Trophoblast cell (in vitro differentiated cells and primary cell): ENCODE measurements around the gene MTA2.
A peak's percentile ranks its signal among the peaks of the same experiment; 100 is the strongest.
"Not testable (repeated sequence)": the region's sequence is repeated elsewhere in the genome, so short reads cannot be mapped to it uniquely, and the experiment has no call there.

Source experiments
- DNase-seq, 2 donors: peaks; one replicate each; pipeline ENCODE4 v3.0.0-alpha.2; 2016
- H2AFZ ChIP-seq: 2 replicates; pipeline ENCODE4 v1.6.1; 2013; ENCODE audit warnings: low read length, moderate library complexity, mild to moderate bottlenecking; ENCODE audit not compliant: insufficient read depth, poor library complexity
- H2AK5ac ChIP-seq: 2 replicates; pipeline ENCODE4 v1.6.1; 2013; ENCODE audit warnings: mild to moderate bottlenecking, low read length
- H2BK120ac ChIP-seq: 2 replicates; pipeline ENCODE4 v1.6.1; 2013; ENCODE audit warnings: low read length, mild to moderate bottlenecking, moderate library complexity; ENCODE audit not compliant: insufficient read depth, poor library complexity
- H2BK12ac ChIP-seq: 2 replicates; pipeline ENCODE4 v1.6.1; 2013; ENCODE audit warnings: mild to moderate bottlenecking, low read length, moderate library complexity
- H2BK5ac ChIP-seq: 2 replicates; pipeline ENCODE4 v1.6.1; 2013; ENCODE audit warnings: low read length, low read depth, moderate library complexity, mild to moderate bottlenecking; ENCODE audit not compliant: poor library complexity
- H3K14ac ChIP-seq: 2 replicates; pipeline ENCODE4 v1.6.1; 2013; ENCODE audit warnings: mild to moderate bottlenecking, low read length
- H3K18ac ChIP-seq: 2 replicates; pipeline ENCODE4 v1.6.1; 2013; ENCODE audit warnings: mild to moderate bottlenecking, low read length
- H3K23ac ChIP-seq: 2 replicates; pipeline ENCODE4 v1.6.1; 2013; ENCODE audit warnings: low read length
- H3K27ac ChIP-seq: 2 replicates; pipeline ENCODE4 v1.5.1; 2013; ENCODE audit warnings: low read depth, mild to moderate bottlenecking, inconsistent platforms, low read length, moderate library complexity
- H3K27me3 ChIP-seq: 2 replicates; pipeline ENCODE4 v1.6.1; 2013; ENCODE audit warnings: inconsistent platforms, mild to moderate bottlenecking, low read length, moderate library complexity; ENCODE audit not compliant: insufficient read depth
- H3K36me3 ChIP-seq, 2 experiments: 1 replicate in 1 of 2; 2 replicates in 1 of 2; pipeline ENCODE4 v1.6.1; 2013; ENCODE audit warnings: low read length in 2 of 2, mild to moderate bottlenecking in 2 of 2, moderate library complexity in 1 of 2; ENCODE audit not compliant: insufficient read depth in 2 of 2, control insufficient read depth in 1 of 2
- H3K4ac ChIP-seq: 2 replicates; pipeline ENCODE4 v1.6.1; 2013; ENCODE audit warnings: low read depth, mild to moderate bottlenecking, low read length, moderate library complexity
- H3K4me1 ChIP-seq, 2 experiments: 1 replicate in 1 of 2; 2 replicates in 1 of 2; pipeline ENCODE4 v1.6.1; 2013; ENCODE audit warnings: low read length in 2 of 2, mild to moderate bottlenecking in 2 of 2, moderate library complexity in 1 of 2; ENCODE audit not compliant: insufficient read depth in 2 of 2, control insufficient read depth in 1 of 2
- H3K4me2 ChIP-seq: 2 replicates; pipeline ENCODE4 v1.6.1; 2013; ENCODE audit warnings: inconsistent platforms, mild to moderate bottlenecking, low read length, moderate library complexity
- H3K4me3 ChIP-seq: 2 replicates; pipeline ENCODE4 v1.5.1; 2013; ENCODE audit warnings: mild to moderate bottlenecking, low read depth, low read length, inconsistent platforms
- H3K79me1 ChIP-seq: one replicate; pipeline ENCODE4 v1.6.1; 2013; ENCODE audit warnings: low read length
- H3K79me2 ChIP-seq: 2 replicates; pipeline ENCODE4 v1.6.1; 2013; ENCODE audit warnings: low read length, mild to moderate bottlenecking; ENCODE audit not compliant: control insufficient read depth, insufficient read depth, poor library complexity
- H3K9ac ChIP-seq: 2 replicates; pipeline ENCODE4 v1.6.1; 2013; ENCODE audit warnings: mild to moderate bottlenecking, low read length
- H3K9me3 ChIP-seq: 2 replicates; pipeline ENCODE4 v1.6.1; 2013; ENCODE audit warnings: low read depth, mild to moderate bottlenecking, control low read depth, inconsistent platforms, low read length; ENCODE audit not compliant: insufficient read depth
- H4K12ac ChIP-seq: 2 replicates; pipeline ENCODE4 v1.6.1; 2013; ENCODE audit warnings: low read depth, mild to moderate bottlenecking, low read length, moderate library complexity
- H4K8ac ChIP-seq: 2 replicates; pipeline ENCODE4 v1.6.1; 2013; ENCODE audit warnings: low read depth, mild to moderate bottlenecking, low read length, moderate library complexity
- H4K91ac ChIP-seq: one replicate; pipeline ENCODE4 v1.6.1; 2013; ENCODE audit warnings: low read depth, mild to moderate bottlenecking, low read length, moderate library complexity
- WGBS: extraction: QIAGEN DNeasy Blood & Tissue Kit; methylation state at CpG from one replicate; pipeline ENCODE4 v1.1.7; 2013; ENCODE audit warnings: missing lambda C conversion rate; ENCODE audit not compliant: insufficient read length, insufficient coverage; ENCODE audit errors: extremely low coverage; 5-methylcytosine and 5-hydroxymethylcytosine counted together

MTA2 gene

DNA sequence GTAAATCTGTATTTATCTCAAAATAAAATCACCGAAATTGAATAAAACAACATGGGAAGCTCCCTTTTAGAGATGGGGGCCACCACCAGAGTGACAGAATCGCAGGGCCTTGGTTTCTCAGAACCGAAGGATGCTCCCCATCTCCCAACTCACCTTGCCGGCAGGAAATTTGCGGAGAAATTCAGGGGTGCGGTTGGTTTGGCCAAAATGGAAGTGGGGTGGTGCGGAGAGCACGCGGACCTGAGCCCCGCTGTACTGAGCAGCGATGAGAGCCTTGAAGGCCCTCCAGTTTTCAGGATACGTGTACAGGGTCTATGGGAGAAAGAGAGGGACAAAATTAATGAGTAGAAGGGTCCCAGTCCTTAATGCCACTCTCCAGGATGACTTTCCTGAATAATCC, 29.2 kb downstream of the MTA2 start:
- no peak overlapping the region for H2BK120ac ChIP-seq
- H2AFZ ChIP-seq, result no peak overlapping the region
- DNase-seq, result no peak
- H3K79me2 ChIP-seq, result peaks cover 15% of the 10 kb centered on the region
- no peak overlapping the region for H3K14ac ChIP-seq
- H3K4ac ChIP-seq, result peak overlapping the region; percentile 91
- no peak overlapping the region for H3K4me3 ChIP-seq
- H3K23ac ChIP-seq, result no peak overlapping the region
- H3K36me3 ChIP-seq, result peaks cover 47 to 63% of the 10 kb centered on the region in 2 experiments
- peak overlapping the region; percentile 71 for H3K9ac ChIP-seq
- H3K9me3 ChIP-seq, result no peaks in the 10 kb centered on the region
- H3K79me1 ChIP-seq, result peaks cover 12% of the 10 kb centered on the region
- no peak overlapping the region for H3K27ac ChIP-seq
- H3K4me1 ChIP-seq, result peaks cover 11 to 13% of the 10 kb centered on the region in 2 experiments
- H3K4me2 ChIP-seq, result peak overlapping the region; percentile 62
- no peak overlapping the region for H2BK5ac ChIP-seq
- no peak overlapping the region for H4K91ac ChIP-seq
- no CpG with 5 or more reads among the region's 12 CpGs for WGBS
- no peak overlapping the region for H4K12ac ChIP-seq
- no peak overlapping the region for H3K18ac ChIP-seq
- H2BK12ac ChIP-seq, result no peak overlapping the region
- no peak overlapping the region for H4K8ac ChIP-seq
- H3K27me3 ChIP-seq, result no peaks in the 10 kb centered on the region
- no peak overlapping the region for H2AK5ac ChIP-seq

DNA sequence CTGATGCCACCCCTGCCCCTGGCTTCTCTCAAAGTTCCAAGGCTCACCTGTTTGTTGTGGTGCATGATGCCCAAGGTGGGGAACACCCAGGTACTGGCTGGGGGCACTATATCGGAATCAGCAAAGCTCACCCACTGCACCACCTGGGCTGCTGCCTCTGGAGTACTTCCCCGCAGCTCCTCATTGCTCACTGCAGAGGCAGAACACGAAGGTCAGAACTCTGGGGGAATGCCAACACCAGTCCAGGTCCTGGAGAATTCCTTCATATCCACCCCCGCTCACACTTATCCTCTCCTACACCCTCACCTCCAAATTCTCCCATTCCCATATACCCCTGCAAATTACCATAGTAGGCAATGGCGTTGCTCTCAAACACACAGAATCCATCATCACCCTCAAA, 30.2 kb downstream of the MTA2 start:
- not testable (repeated sequence) for H3K27ac ChIP-seq, DNase-seq, H3K4me2 ChIP-seq, H3K23ac ChIP-seq, H2BK5ac ChIP-seq, H4K91ac ChIP-seq, H2BK120ac ChIP-seq, H3K14ac ChIP-seq, H4K8ac ChIP-seq, H3K9me3 ChIP-seq, H2AFZ ChIP-seq, H3K27me3 ChIP-seq, H2BK12ac ChIP-seq, H3K4me3 ChIP-seq, H2AK5ac ChIP-seq, H3K18ac ChIP-seq, H3K9ac ChIP-seq, H4K12ac ChIP-seq
- Histone ChIP-seq H3K79me1 (peaks cover 12% of the 10 kb centered on the region), H3K79me2 (peaks cover 15% of the 10 kb centered on the region), H3K36me3 (peaks cover 52 to 63% of the 10 kb centered on the region in 2 experiments), H3K4ac (peak overlapping the region; percentile 68), H3K4me1 (peaks cover 11 to 13% of the 10 kb centered on the region in 2 experiments)
- WGBS, result 100% methylated on average over 1 of the region's 5 CpGs

DNA sequence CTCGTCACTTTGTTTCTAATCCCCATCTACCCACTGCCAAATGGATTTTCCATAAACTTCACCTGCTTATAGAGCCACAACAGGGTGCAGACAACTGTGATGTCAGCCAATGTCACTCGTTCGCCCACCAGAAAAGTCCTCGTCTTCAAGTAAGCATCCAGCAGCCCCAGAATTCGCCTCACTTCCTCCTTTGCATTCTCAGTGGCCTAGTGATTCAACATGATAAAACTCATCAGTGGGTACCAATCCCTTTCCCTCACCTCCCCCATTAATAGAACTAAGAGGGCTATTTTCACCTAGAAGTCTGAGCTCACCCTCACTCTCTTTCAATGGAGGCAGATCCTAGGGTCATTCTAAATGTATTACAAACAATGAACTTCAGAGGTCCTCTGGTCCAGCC, 30.8 kb downstream of the MTA2 start:
- not testable (repeated sequence) for H3K4me3 ChIP-seq, H2BK5ac ChIP-seq, H3K27ac ChIP-seq, H3K14ac ChIP-seq, H3K27me3 ChIP-seq, H4K8ac ChIP-seq, H3K9me3 ChIP-seq, H2BK12ac ChIP-seq, H4K12ac ChIP-seq, H2AFZ ChIP-seq, H2AK5ac ChIP-seq, H3K18ac ChIP-seq, H2BK120ac ChIP-seq, H4K91ac ChIP-seq, H3K23ac ChIP-seq, H3K4me2 ChIP-seq, DNase-seq, H3K9ac ChIP-seq
- WGBS, result no CpG with 5 or more reads among the region's 5 CpGs
- Histone ChIP-seq H3K79me1 (peaks cover 12% of the 10 kb centered on the region), H3K4me1 (peaks cover 11 to 13% of the 10 kb centered on the region in 2 experiments), H3K4ac (peak overlapping the region; percentile 68), H3K79me2 (peaks cover 15% of the 10 kb centered on the region), H3K36me3 (peaks cover 50 to 62% of the 10 kb centered on the region in 2 experiments)

DNA sequence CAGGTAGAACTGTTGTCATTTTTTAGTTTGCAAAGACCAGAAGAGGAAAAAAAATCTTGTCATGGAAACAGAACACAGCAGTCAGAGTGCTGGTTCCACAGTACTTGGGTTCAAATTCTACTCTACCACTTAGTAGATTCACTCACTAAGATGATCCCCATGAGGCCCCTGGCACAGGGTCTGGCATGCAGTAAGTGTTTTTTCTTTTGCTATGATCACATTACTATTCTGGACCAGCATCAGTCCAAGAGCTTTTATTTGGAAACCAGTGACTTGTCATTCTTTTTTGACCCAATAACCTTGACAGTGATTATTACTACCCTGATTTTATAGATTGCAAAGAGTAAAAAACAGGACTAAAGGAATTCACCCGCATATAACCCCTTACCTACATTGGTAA, 32.1 kb downstream of the MTA2 start:
- no peak overlapping the region for H3K14ac ChIP-seq
- no peaks in the 10 kb centered on the region for H3K9me3 ChIP-seq
- H2AFZ ChIP-seq, result no peak overlapping the region
- no peak overlapping the region for H3K4ac ChIP-seq
- no peak overlapping the region for H3K27ac ChIP-seq
- no peak overlapping the region for H3K18ac ChIP-seq
- H3K79me2 ChIP-seq, result peaks cover 14% of the 10 kb centered on the region
- WGBS, result no CpG with 5 or more reads among the region's 1 CpG
- no peak overlapping the region for H4K8ac ChIP-seq
- no peak overlapping the region for H3K9ac ChIP-seq
- no peak overlapping the region for H3K4me3 ChIP-seq
- H2BK5ac ChIP-seq, result no peak overlapping the region
- peaks cover 10% of the 10 kb centered on the region for H3K79me1 ChIP-seq
- no peak overlapping the region for H4K12ac ChIP-seq
- peaks cover 47 to 65% of the 10 kb centered on the region in 2 experiments for H3K36me3 ChIP-seq
- H2BK12ac ChIP-seq, result no peak overlapping the region
- DNase-seq, result no peak
- no peaks in the 10 kb centered on the region for H3K27me3 ChIP-seq
- H3K4me1 ChIP-seq, result peaks cover 4% of the 10 kb centered on the region in 2 experiments
- no peak overlapping the region for H4K91ac ChIP-seq
- no peak overlapping the region for H3K23ac ChIP-seq
- no peak overlapping the region for H2AK5ac ChIP-seq
- no peak overlapping the region for H2BK120ac ChIP-seq
- H3K4me2 ChIP-seq, result no peak overlapping the region
